Gastroesophageal sphincter (tissue), 4 donors: Measurements from ENCODE around the gene PLCG1. TPM values are rescaled to one million over a fixed set of nuclear protein-coding genes. Genes with fewer than 3 reads are reported as not detected.
A peak's percentile ranks its signal among the peaks of the same experiment; 100 is the strongest.

Experiments used
- ATAC-seq: fragments of 150-250 bp; one replicate; pipeline ENCODE4 v1.9.1; 2016; ENCODE audit warnings: mild to moderate bottlenecking, moderate library complexity
- H3K27ac ChIP-seq, 4 donors: fragments of 200-600 bp; sonication (generic) in 3 of 4; 1 replicate in 3 of 4; 2 replicates in 1 of 4; pipeline ENCODE4 v1.5.1; 2016 to 2019
- H3K27me3 ChIP-seq: fragments of 200-600 bp; sonication (generic); one replicate; pipeline ENCODE4 v1.5.1; 2019
- H3K36me3 ChIP-seq, 2 donors: fragments of 200-600 bp; sonication (generic); one replicate each; pipeline ENCODE4 v1.5.1; 2019; ENCODE audit warnings: control low read depth in 1 of 2
- H3K4me1 ChIP-seq, 3 donors: fragments of 200-600 bp; sonication (generic); 1 replicate in 2 of 3; 2 replicates in 1 of 3; pipeline ENCODE4 v1.5.1; 2016 to 2019; ENCODE audit warnings: control low read depth in 2 of 3
- H3K4me3 ChIP-seq, 2 donors: fragments of 200-600 bp; sonication (generic); one replicate each; pipeline ENCODE4 v1.5.1; 2019; ENCODE audit warnings: mild to moderate bottlenecking in 1 of 2, moderate library complexity in 1 of 2
- H3K9me3 ChIP-seq, 3 donors: fragments of 200-600 bp; sonication (generic); one replicate each; pipeline ENCODE4 v1.5.1; 2017 to 2019; ENCODE audit warnings: control low read depth in 2 of 3
- EP300 ChIP-seq: sonication (generic); formaldehyde crosslinking; IDR thresholded peaks from one replicate; pipeline ENCODE4 v1.6.1; 2017; ENCODE audit warnings: antibody characterized with exemption, mild to moderate bottlenecking
- POLR2A ChIP-seq, 2 donors: fragments of 450-650 bp; IDR thresholded peaks; one replicate each; pipeline ENCODE4 v1.6.1; 2017; ENCODE audit warnings: antibody characterized with exemption in 2 of 2, mild to moderate bottlenecking in 2 of 2, moderate library complexity in 1 of 2
- POLR2AphosphoS5 ChIP-seq: sonication (generic); formaldehyde crosslinking; IDR thresholded peaks from one replicate; pipeline ENCODE4 v1.6.1; 2017; ENCODE audit warnings: antibody characterized with exemption
- WGBS, 2 donors: methylation state at CpG; one replicate each; pipeline ENCODE4 v1.1.5; 2018; ENCODE audit warnings: low coverage in 1 of 2; 5-methylcytosine and 5-hydroxymethylcytosine counted together
- total RNA-seq, 4 donors: library from RNA; depleted of rRNA; stranded (reverse); fragments of >200 nt; gene quantifications; one replicate each; pipeline ENCODE4 v1.1.0, GENCODE V29; 2016
- TF ChIP-seq, protein P1 (sequence below), 4 experiments: fragments of 200-600 bp in 2 of 4; fragments of 450-650 bp in 2 of 4; sonication (generic) in 1 of 4; IDR thresholded peaks; one replicate each; pipeline ENCODE4 v1.5.1; 2017 to 2019; ENCODE audit warnings: antibody characterized with exemption in 4 of 4, mild to moderate bottlenecking in 2 of 4, moderate library complexity in 2 of 4

The PLCG1 gene
- total RNA-seq, 4 donors from 2014 or later, result 42.3 to 173 (median 94.7) TPM

DNA sequence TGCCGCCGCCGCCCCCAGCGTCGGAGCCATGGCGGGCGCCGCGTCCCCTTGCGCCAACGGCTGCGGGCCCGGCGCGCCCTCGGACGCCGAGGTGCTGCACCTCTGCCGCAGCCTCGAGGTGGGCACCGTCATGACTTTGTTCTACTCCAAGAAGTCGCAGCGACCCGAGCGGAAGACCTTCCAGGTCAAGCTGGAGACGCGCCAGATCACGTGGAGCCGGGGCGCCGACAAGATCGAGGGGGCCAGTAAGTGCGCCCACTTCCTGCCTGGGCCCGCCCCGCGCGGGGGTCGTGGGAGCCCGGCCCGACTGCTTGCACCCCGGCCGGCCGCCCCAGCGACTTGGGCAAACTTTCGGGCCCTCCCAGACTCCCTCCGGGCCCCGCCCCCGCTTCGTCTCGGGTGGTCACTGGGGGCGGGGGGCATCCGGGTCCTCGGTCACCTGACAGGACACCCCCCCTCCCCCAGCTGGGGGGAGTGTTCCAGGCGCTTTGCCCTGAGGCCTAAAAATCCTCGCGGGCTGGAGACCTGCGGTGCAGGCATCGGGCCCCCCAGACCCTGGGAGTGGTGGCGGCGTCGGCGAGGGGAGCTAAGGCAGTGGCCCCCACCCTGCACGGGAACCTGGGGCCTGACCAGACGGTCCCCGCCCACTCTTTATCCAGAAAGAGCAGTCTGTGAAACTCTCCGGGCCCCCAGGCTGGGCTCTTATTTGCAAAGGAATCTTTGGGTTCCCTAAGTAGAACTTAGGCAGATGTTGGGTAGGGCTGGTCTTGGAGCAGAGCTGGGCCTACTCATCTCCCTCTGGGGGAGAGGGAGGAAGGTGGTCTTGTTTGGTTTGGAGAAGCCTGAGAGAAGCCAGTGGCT, 501 bp downstream of the PLCG1 start:
- H3K36me3 ChIP-seq, result no peaks in the 10 kb centered on the region
- WGBS, 2 donors, result no CpG with 5 or more reads among the region's 66 CpGs
- H3K4me3 ChIP-seq, result peak overlapping the region; percentile 95
- H3K9me3 ChIP-seq, result no peaks in the 10 kb centered on the region
- peak; percentile 25 for ATAC-seq
- H3K27me3 ChIP-seq, result no peaks in the 10 kb centered on the region
- H3K4me1 ChIP-seq, result peaks cover 0 to 64% (median 35%) of the 10 kb centered on the region in 3 donors
- peak overlapping the region; percentile 81 to 99 (median 98) for H3K27ac ChIP-seq
- TF ChIP-seq EP300 (no peak), POLR2AphosphoS5 (peak; percentile 31), POLR2A (IDR thresholded peaks at IDR 0.05) (peak in 1 of 2 donors; percentile 14)
- TF ChIP-seq, protein P1, sequence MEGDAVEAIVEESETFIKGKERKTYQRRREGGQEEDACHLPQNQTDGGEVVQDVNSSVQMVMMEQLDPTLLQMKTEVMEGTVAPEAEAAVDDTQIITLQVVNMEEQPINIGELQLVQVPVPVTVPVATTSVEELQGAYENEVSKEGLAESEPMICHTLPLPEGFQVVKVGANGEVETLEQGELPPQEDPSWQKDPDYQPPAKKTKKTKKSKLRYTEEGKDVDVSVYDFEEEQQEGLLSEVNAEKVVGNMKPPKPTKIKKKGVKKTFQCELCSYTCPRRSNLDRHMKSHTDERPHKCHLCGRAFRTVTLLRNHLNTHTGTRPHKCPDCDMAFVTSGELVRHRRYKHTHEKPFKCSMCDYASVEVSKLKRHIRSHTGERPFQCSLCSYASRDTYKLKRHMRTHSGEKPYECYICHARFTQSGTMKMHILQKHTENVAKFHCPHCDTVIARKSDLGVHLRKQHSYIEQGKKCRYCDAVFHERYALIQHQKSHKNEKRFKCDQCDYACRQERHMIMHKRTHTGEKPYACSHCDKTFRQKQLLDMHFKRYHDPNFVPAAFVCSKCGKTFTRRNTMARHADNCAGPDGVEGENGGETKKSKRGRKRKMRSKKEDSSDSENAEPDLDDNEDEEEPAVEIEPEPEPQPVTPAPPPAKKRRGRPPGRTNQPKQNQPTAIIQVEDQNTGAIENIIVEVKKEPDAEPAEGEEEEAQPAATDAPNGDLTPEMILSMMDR (IDR thresholded peaks at IDR 0.05), result no peak

DNA sequence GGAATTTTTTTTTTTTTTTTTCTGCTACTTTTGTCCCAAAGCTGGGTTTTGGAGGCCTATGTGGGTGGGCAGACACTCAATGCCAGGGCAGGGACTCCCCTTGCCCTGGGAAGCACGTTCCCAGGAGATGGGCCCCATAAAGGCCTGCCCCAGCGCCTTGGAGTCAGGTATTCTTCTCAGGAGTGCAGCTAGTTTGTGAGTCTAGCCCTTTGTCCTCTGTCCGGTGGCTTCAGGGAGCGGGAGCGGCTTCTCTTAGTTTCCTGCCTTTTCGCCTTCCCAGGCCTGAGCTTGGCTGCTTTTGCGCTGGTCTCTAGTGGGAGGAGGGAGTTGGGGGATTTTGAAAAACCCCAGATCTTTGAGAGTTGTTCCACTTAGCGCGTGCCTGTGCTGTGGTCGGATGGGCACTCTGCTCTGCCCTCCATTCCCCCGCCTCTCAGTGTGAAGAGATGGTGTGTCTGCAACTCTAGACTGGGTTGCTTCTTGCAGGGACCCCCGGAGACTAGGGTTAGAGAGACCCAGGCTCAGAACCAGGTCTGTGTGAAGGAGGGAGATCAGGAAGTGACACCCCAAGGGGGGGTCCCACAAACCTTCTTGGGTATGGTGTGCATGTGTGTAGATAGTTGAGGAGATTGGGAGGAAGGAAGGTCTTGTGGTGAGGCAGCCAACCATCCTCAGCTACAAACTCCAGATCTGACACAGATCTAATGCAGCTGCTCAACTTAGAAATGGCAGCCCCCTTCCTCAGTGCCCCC, 1.3 kb downstream of the PLCG1 start:
- Histone ChIP-seq H3K27me3 (no peaks in the 10 kb centered on the region), H3K9me3 (no peaks in the 10 kb centered on the region), H3K36me3 (no peaks in the 10 kb centered on the region), H3K4me3 (peak overlapping the region; percentile 95), H3K4me1 (peaks cover 0 to 72% (median 42%) of the 10 kb centered on the region in 3 donors), H3K27ac (peak overlapping the region; percentile 81 to 99 (median 98))
- ATAC-seq, result no peak
- TF ChIP-seq POLR2A (IDR thresholded peaks at IDR 0.05) (no peak), POLR2AphosphoS5 (no peak), EP300 (no peak)
- TF ChIP-seq, protein P1 (IDR thresholded peaks at IDR 0.05), result no peak
- no CpG with 5 or more reads among the region's 12 CpGs for WGBS, 2 donors

DNA sequence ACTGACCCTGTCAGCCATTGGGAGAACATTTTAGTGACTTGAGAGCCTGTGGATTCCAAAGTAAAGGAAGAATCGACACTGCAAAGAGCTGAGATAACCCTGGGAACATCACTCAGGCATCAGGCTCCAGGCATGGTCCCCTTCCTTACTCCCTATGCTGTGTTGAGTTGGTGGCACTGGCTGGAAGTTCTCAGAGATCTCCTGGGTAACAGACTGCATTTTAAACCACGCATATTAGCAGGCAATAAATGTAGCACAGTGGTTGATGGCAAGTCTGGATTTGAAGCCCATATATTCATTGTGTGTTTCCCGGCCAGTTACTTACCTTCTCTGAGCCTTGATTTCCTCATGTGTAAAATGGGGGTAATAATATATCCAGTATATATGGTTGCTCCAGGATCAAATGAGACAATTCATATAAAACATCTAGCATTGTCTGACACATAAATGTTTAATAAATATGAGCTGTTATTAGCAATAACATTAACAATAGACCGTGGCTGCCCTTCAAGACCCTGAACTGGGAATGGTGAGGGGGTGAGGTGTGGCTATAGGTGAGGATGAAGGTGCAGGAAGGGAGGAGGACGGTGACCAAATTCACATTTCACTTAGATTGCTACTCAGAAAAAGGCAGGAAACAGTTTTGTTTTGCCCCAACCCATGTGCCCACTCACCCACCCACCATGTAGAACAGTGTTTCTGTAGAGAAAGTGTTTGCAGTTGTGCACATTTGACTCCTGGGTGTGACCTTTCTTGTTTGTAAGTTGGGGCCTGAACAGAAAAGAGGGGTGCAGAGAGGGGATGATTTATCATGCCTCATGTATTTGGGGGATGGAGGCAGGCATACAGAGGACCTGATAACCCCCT, 2.1 kb downstream of the PLCG1 start:
- Histone ChIP-seq H3K27me3 (no peaks in the 10 kb centered on the region), H3K36me3 (peaks cover 0 to 4% of the 10 kb centered on the region in 2 donors), H3K4me1 (peaks cover 0 to 81% (median 42%) of the 10 kb centered on the region in 3 donors), H3K9me3 (no peaks in the 10 kb centered on the region), H3K27ac (peak overlapping the region in 3 of 4 donors; percentile 98 to 99 (median 99)), H3K4me3 (peak overlapping the region; percentile 95)
- TF ChIP-seq, protein P1 (IDR thresholded peaks at IDR 0.05), result no peak
- TF ChIP-seq POLR2AphosphoS5, result no peak
- no peak for TF ChIP-seq POLR2A (IDR thresholded peaks at IDR 0.05)
- TF ChIP-seq EP300, result no peak
- WGBS, 2 donors, result 42 to 74% methylated on average over 3 to 5 of the region's 5 CpGs
- ATAC-seq, result no peak

DNA sequence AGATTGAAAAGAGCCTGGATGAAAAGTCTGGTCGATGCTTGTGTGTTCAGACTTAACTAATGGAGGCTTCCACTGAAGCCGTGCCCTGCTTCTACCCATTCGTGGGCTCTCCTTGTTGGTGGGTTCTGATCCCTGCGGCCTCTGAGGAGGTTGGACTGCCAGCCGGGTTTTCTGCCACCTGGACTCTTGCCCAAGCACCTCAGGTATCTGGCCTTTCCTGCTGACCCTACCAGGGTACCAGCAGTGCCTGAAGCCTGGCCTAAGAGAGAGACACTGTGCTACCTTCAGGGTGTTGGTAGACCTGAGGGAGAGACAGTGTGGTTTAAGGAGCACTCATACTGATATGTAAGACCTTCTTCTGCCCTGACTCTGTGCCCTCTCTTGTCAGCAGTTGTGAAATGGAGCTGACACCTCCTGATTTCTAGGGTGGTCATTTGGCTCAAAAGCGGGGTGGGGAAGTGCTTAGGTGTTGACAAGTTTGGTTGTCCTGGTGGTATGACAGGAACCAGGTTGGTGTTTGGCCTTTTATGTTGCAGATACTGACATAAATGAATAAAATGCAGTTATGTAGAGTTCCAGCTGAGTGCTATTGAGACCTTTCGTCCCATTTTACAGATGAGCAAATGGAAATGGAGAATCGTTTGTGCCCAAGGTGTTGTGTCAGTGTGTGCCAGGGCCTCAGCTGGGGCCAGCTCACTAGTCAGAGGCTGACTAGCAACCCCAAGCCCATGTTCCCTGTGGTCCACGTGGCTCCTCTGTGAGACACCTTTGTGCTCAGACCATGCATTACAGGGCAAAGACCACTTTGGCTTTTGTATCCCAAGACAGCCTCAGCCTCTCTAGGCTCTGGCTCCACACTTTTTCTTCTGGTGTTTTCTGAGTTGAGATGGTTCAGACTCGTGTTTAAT, 3.1 kb downstream of the PLCG1 start:
- H3K27me3 ChIP-seq, result no peaks in the 10 kb centered on the region
- peaks cover 0 to 8% of the 10 kb centered on the region in 2 donors for H3K36me3 ChIP-seq
- no peak for TF ChIP-seq POLR2A (IDR thresholded peaks at IDR 0.05)
- TF ChIP-seq, protein P1 (IDR thresholded peaks at IDR 0.05), result no peak
- no peak for TF ChIP-seq POLR2AphosphoS5
- no peak for TF ChIP-seq EP300
- 51 to 72% methylated on average over 2 to 6 of the region's 10 CpGs for WGBS, 2 donors
- peaks cover 0 to 87% (median 46%) of the 10 kb centered on the region in 3 donors for H3K4me1 ChIP-seq
- no peaks in the 10 kb centered on the region for H3K9me3 ChIP-seq
- peak overlapping the region in 3 of 4 donors; percentile 98 to 99 (median 99) for H3K27ac ChIP-seq
- peak overlapping the region in 1 of 2 donors; percentile 95 for H3K4me3 ChIP-seq
- ATAC-seq, result no peak
